ENCODE measurements around the gene PCNX1. TPM values are rescaled to one million over a fixed set of nuclear protein-coding genes. Genes with fewer than 3 reads are reported as not detected.

PCNX1 gene
- total and polyA plus RNA-seq, 5 donors, result 7.0 to 48.0 (median 36.5) TPM

- DNase-seq, result no peak
- Histone ChIP-seq H3K9me3 (ENCODE audit: control insufficient read depth, low read length) (no peaks in the 10 kb centered on the region), H3K27ac (ENCODE audit: low read length) (no peak overlapping the region), H3K4me1 (ENCODE audit: control insufficient read depth, insufficient read depth, low read length) (no peaks in the 10 kb centered on the region), H3K27me3 (ENCODE audit: control insufficient read depth, insufficient read depth) (no peaks in the 10 kb centered on the region), H3K4me3 (ENCODE audit: low read length) (no peak overlapping the region)
- intact Hi-C loops (cut with DNase I), result loop anchor here in 2 of 4 donors (5.0 to 10.0 kb wide), 2 partner anchors 617 to 719 kb away; no protein-coding TSS in a partner anchor
- no peak for ATAC-seq
- 94% methylated on average over 2 of the region's 2 CpGs for WGBS
Observed at GRCh38 chr14:71135496-71135895, 228.2 kb downstream of the PCNX1 start.

DNA sequence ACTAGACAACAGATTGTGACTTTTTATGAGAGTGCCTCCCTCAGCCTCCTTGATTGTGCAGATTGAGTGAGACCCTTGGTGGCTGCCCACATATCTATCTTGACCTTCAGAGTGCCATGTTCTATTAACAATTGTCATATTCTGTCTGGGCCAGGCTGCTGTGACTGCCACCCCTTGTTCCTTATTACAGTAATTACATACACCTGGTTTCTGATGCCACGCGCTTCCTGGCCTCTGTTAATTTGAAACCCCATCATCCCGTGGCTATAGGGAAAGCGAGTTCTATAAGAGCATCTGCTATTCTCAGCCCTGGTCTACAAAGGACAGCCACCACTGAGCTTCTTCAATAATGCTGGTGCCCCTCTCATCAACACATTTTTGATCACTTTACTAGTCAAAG lies 228.7 kb downstream of the PCNX1 start:
- no peak for DNase-seq
- 94% methylated on average over 4 of the region's 4 CpGs for WGBS
- H3K9me3 ChIP-seq (ENCODE audit: control insufficient read depth, low read length), result no peaks in the 10 kb centered on the region
- H3K27me3 ChIP-seq (ENCODE audit: control insufficient read depth, insufficient read depth), result no peaks in the 10 kb centered on the region
- no peak overlapping the region for H3K27ac ChIP-seq (ENCODE audit: low read length)
- no peak overlapping the region for H3K4me3 ChIP-seq (ENCODE audit: low read length)
- ATAC-seq, result no peak
- no peaks in the 10 kb centered on the region for H3K4me1 ChIP-seq (ENCODE audit: control insufficient read depth, insufficient read depth, low read length)
- intact Hi-C loops (cut with DNase I), result loop anchor here in 2 of 4 donors (5.0 to 10.0 kb wide), 2 partner anchors 616 to 719 kb away; no protein-coding TSS in a partner anchor

DNA sequence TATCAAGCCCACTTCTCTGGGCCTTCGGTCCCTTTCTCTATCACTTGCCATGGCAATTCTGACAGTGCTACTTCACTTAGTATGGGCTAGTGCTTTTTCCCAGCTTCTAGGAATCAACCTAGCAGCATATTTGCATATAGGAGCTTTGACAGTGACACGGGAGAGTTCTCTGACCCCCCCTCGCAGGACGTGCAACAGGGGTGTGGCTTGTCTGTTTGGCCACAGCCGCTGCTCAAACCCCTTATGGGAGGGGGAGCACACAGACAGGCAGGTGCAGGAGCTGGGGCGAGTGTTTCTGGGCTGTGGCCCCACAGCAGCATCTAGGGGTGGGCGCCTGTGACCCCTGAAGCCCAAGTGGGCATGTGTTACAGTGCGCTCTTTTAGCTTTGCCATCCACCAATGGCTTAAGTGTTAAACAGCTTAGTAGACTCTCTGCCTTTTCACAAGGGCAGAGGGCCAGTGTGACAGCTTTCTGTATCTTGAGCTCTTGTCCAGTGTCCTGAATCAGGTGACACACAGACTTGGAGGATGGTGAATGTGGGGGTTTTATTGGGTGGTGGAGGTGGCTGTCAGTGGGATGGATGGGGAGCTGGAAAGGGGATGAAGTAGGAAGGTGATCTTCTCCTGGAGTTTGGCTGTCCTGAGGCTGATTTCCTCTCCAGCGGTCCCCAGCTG lies 229.3 kb downstream of the PCNX1 start:
- no peak for DNase-seq
- no peaks in the 10 kb centered on the region for H3K9me3 ChIP-seq (ENCODE audit: control insufficient read depth, low read length)
- intact Hi-C loops (cut with DNase I), result loop anchor here in 2 of 4 donors (5.0 to 10.0 kb wide), 2 partner anchors 616 to 718 kb away; no protein-coding TSS in a partner anchor
- H3K27ac ChIP-seq (ENCODE audit: low read length), result no peak overlapping the region
- H3K4me3 ChIP-seq (ENCODE audit: low read length), result no peak overlapping the region
- WGBS, result 89% methylated on average over 9 of the region's 9 CpGs
- H3K4me1 ChIP-seq (ENCODE audit: control insufficient read depth, insufficient read depth, low read length), result no peaks in the 10 kb centered on the region
- no peaks in the 10 kb centered on the region for H3K27me3 ChIP-seq (ENCODE audit: control insufficient read depth, insufficient read depth)
- ATAC-seq, result no peak

DNA sequence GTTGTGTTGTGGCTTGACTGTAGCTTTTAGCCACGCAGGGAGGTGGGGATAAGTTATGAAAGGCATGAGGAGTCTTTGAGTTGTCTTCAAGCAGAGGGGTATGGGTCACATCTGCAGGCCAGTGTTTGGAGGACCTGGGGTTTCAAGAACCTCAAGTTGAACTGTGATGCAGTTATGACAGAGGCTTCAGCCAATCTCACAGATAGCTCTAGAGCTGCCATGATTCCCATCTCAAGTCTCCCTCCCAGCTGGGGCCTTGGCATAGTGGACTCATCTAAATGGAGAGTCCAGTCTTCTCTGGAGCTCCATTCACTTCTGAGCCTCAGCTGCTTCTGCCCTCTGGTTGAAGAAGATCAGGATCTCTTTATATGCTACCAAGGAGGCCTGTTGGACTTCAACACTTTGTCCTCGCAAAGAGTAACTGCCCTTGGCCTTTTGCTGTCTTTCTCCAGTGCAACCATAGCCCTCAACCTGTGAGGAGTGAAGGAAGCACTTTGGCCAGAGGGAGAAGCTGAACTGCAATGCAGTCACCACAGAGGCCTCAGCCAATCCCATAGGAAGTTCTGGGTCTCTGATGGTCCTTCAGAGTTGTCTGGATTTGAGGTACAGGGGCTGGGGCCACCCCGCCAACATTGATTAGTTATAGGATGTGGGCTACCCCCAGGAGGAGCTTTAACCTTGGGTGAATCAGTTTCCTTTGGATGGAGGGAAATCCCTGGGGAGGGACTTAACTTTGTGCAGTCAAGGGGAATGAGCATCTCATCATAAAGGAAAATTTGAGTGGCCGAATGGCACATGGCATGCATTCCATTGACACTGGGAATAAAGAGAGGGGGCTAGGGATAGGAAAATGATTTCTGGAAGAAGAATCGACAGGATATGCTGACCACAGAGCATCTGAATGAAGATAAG lies 230.5 kb downstream of the PCNX1 start:
- H3K27me3 ChIP-seq (ENCODE audit: control insufficient read depth, insufficient read depth), result no peaks in the 10 kb centered on the region
- no peak overlapping the region for H3K4me3 ChIP-seq (ENCODE audit: low read length)
- H3K9me3 ChIP-seq (ENCODE audit: control insufficient read depth, low read length), result no peaks in the 10 kb centered on the region
- H3K27ac ChIP-seq (ENCODE audit: low read length), result no peak overlapping the region
- no peak for ATAC-seq
- 86% methylated on average over 5 of the region's 5 CpGs for WGBS
- H3K4me1 ChIP-seq (ENCODE audit: control insufficient read depth, insufficient read depth, low read length), result no peaks in the 10 kb centered on the region
- no peak for DNase-seq
- intact Hi-C loops (cut with DNase I), result loop anchor here in 3 of 4 donors (2.0 to 10.0 kb wide), 4 partner anchors 615 to 717 kb away; no protein-coding TSS in a partner anchor

DNA sequence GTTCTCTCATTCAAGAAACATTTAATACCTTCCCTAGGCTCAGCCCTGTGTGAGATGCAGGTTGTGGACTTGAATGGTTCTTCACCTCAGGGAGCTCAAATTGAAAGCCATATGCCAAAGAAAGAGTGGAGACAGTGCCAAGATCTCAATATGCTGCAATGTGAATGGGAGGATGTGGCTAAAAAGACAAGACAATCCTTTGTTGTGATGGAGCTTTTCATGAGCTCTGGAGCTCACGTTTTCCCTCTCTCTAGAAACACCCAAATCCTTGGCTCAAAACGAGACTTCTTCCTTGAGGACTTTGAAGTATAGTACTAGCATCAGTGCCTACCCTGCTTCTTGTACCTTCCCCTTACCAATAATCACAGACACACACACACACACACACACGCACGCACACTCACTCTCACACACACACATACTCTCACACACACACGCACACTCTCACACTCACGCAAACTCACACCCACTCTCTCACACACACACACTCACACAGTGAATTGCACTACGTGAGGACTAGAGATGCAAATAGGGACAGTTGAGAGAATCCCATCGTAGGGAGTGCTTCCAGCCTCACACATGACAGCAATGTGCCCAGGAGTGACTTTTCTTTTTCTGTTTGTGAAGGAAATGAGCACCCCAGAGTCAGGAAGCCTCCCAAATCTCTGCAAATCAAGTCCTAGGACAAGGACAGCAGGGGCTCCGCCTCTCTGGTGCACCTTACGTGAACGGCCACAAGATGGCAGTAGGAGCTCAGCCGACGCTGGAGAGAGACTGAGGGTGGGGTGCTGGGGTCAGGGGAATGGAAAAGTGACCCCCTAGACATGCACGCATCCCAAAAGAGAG lies 231.4 kb downstream of the PCNX1 start:
- Histone ChIP-seq H3K4me1 (ENCODE audit: control insufficient read depth, insufficient read depth, low read length) (no peaks in the 10 kb centered on the region), H3K9me3 (ENCODE audit: control insufficient read depth, low read length) (no peaks in the 10 kb centered on the region), H3K4me3 (ENCODE audit: low read length) (no peak overlapping the region), H3K27ac (ENCODE audit: low read length) (no peak overlapping the region), H3K27me3 (ENCODE audit: control insufficient read depth, insufficient read depth) (no peaks in the 10 kb centered on the region)
- DNase-seq (peak; percentile 37 to 73 (median 69)), ATAC-seq (peak; percentile 81 to 86)
- WGBS, result 23% methylated on average over 14 of the region's 14 CpGs
- intact Hi-C loops (cut with DNase I), result loop anchor here (1.0 to 10.0 kb wide), 5 partner anchors 614 to 716 kb away; no protein-coding TSS in a partner anchor

- DNase-seq (no peak), ATAC-seq (no peak)
- 75% methylated on average over 31 of the region's 31 CpGs for WGBS
- intact Hi-C loops (cut with DNase I), result loop anchor here (1.0 to 10.0 kb wide), 5 partner anchors 613 to 715 kb away; no protein-coding TSS in a partner anchor
- no peak overlapping the region for H3K4me3 ChIP-seq (ENCODE audit: low read length)
- no peaks in the 10 kb centered on the region for H3K9me3 ChIP-seq (ENCODE audit: control insufficient read depth, low read length)
- H3K27me3 ChIP-seq (ENCODE audit: control insufficient read depth, insufficient read depth), result no peaks in the 10 kb centered on the region
- H3K27ac ChIP-seq (ENCODE audit: low read length), result no peak overlapping the region
- no peaks in the 10 kb centered on the region for H3K4me1 ChIP-seq (ENCODE audit: control insufficient read depth, insufficient read depth, low read length)
Observed at GRCh38 chr14:71139294-71139946, 232.2 kb downstream of the PCNX1 start.

DNA sequence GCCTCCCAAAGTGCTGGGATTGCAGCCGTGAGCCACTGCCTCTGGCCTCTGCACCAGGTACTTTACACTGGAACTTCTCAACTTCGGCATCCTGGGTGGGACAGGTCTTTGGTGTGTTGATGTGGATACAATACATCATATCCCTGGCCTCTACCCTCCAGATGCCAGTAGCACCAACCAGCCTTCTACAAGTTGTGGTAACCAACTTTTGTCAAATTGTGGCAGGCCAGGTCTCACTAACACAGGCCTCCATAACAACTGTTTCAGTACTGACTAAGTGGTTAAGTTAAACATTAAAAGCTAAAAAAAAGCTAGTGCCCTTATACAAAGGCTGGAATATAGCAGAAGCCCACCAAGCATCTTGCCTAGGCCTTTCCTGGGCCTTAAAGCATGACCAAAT lies 232.9 kb downstream of the PCNX1 start:
- intact Hi-C loops (cut with DNase I), result no loop called here
- WGBS, result 93% methylated on average over 2 of the region's 2 CpGs

DNA sequence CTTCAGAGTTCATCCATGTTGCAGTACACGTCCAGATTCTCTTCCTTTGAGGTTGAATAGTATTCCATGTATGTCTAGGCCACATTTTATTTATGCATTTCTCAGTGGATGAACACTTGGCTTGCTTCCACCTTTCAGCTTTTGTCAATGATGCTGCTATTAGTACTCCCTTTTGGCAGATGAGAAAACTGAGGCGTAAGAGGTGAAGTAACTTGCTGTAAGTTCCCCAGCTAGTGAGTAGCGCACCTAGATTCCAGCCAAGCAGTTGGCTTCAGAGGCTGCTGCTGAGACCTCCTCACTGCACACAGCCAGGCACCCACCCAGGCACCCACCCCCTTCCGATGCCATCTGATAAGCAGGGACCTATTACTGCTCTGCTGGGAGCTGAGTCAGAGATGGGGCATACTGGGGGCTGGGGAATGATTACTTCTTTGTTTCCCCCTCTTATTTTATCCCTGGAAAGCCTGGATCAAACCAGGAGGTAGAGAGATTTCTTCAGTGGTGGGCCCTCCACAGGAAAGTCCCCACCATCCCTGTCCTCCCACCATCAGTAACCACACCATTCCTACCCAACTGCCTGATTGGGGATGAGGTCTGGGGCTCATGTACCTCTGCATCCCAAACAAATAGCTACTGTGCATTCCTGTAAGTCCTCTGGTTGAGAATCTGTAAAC lies 234.6 kb downstream of the PCNX1 start:
- DNase-seq, result no peak
- intact Hi-C loops (cut with DNase I), result no loop called here
- Histone ChIP-seq H3K27me3 (ENCODE audit: control insufficient read depth, insufficient read depth) (no peaks in the 10 kb centered on the region), H3K9me3 (ENCODE audit: control insufficient read depth, low read length) (no peaks in the 10 kb centered on the region), H3K4me3 (ENCODE audit: low read length) (no peak overlapping the region), H3K27ac (ENCODE audit: low read length) (no peak overlapping the region), H3K4me1 (ENCODE audit: control insufficient read depth, insufficient read depth, low read length) (no peaks in the 10 kb centered on the region)
- ATAC-seq, result no peak
- 93% methylated on average over 4 of the region's 4 CpGs for WGBS

More for the DNA sequence above, 232.9 kb downstream of the PCNX1 start:
- ATAC-seq (no peak), DNase-seq (no peak)
- Histone ChIP-seq H3K27ac (ENCODE audit: low read length) (no peak overlapping the region), H3K9me3 (ENCODE audit: control insufficient read depth, low read length) (no peaks in the 10 kb centered on the region), H3K4me3 (ENCODE audit: low read length) (no peak overlapping the region), H3K27me3 (ENCODE audit: control insufficient read depth, insufficient read depth) (no peaks in the 10 kb centered on the region), H3K4me1 (ENCODE audit: control insufficient read depth, insufficient read depth, low read length) (no peaks in the 10 kb centered on the region)

DNA sequence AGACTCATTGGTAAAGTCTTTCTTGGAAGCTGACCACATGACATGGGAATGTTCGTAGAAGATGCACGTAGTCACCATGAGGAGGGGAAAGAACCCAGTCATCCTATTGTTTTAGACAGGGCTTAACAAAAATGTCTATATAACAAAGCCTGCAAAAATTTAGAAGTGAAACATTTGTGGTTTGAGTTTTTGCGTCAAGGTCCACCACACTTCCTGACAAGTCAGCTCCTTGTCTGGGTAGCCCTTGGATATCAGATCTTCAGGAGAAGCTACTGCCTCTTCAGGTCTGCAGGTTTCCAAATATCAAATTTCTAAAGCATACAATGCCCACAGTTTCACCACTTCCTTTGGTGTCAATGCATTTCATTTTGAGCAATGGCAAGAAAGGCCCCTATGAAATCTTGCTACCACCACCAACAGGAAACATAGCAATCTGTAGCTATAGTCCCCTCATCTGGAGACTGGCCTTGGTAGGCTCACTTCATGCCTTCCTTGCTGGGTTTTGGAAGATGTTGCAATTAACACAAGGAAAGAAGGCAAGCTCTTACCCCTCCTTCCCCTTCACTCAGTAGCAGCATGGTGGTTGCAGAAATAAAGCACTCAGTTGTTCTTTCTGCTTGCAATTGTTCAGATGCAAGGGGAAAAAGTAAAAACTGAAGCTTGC lies 235.2 kb downstream of the PCNX1 start:
- no peaks in the 10 kb centered on the region for H3K4me1 ChIP-seq (ENCODE audit: control insufficient read depth, insufficient read depth, low read length)
- H3K9me3 ChIP-seq (ENCODE audit: control insufficient read depth, low read length), result no peaks in the 10 kb centered on the region
- no peak overlapping the region for H3K27ac ChIP-seq (ENCODE audit: low read length)
- DNase-seq, result no peak
- intact Hi-C loops (cut with DNase I), result no loop called here
- no peaks in the 10 kb centered on the region for H3K27me3 ChIP-seq (ENCODE audit: control insufficient read depth, insufficient read depth)
- no peak overlapping the region for H3K4me3 ChIP-seq (ENCODE audit: low read length)
- ATAC-seq, result no peak
- 86% methylated on average over 3 of the region's 3 CpGs for WGBS

All from right cardiac atrium (tissue), 5 donors.